Calu3 (cell line): ENCODE data around the gene TPBGL. TPM values are rescaled to one million over a fixed set of nuclear protein-coding genes. Genes with fewer than 3 reads are reported as not detected.

Experiments used
- BruUV-seq: library from RNA; stranded (reverse); fragments of 400-500 nt; replicated peaks from 2 replicates; lab custom pipeline; 2021; lab: Mats Ljungman, UMichigan
- CTCF ChIA-PET: fragments of 300-600 bp; sonication (Branson Sonifier 250); formaldehyde crosslinking; loops from one replicate; lab custom pipeline; 2022; ENCODE audit warnings: antibody characterized with exemption; lab: Charles Lee
- DNase-seq: peaks from one replicate; pipeline ENCODE4 v3.0.0; 2022
- H3K27ac Mint-ChIP-seq: one replicate; pipeline ENCODE4 v1.8.0; 2022; ENCODE audit warnings: mixed read lengths; ENCODE audit not compliant: unreplicated experiment
- H3K27me3 Mint-ChIP-seq: one replicate; pipeline ENCODE4 v1.8.0; 2022; ENCODE audit warnings: mixed read lengths; ENCODE audit not compliant: unreplicated experiment
- H3K36me3 Mint-ChIP-seq: one replicate; pipeline ENCODE4 v1.8.0; 2022; ENCODE audit warnings: mild to moderate bottlenecking, moderate library complexity, mixed read lengths; ENCODE audit not compliant: insufficient read depth, unreplicated experiment
- H3K4me1 Mint-ChIP-seq: one replicate; pipeline ENCODE4 v1.8.0; 2022; ENCODE audit warnings: mild to moderate bottlenecking, low read depth, mixed read lengths; ENCODE audit not compliant: unreplicated experiment
- H3K4me3 Mint-ChIP-seq: one replicate; pipeline ENCODE4 v1.8.0; 2022; ENCODE audit warnings: mild to moderate bottlenecking, low read depth, moderate library complexity, mixed read lengths; ENCODE audit not compliant: unreplicated experiment
- H3K9me3 Mint-ChIP-seq: one replicate; pipeline ENCODE4 v1.8.0; 2022; ENCODE audit warnings: low read depth, mixed read lengths; ENCODE audit not compliant: unreplicated experiment
- intact Hi-C: fragments of 100-400 bp; cut with micrococcal nuclease; formaldehyde crosslinking; loops from one replicate; pipeline ENCODE4 v1.10.0; 2022; ENCODE audit not compliant: unreplicated experiment
- total RNA-seq: library from RNA; stranded (reverse); gene quantifications from 2 replicates; pipeline ENCODE4 v1.2.3, GENCODE V29; 2022
- TF ChIP-seq, protein P1 (sequence below): fragments of 200-600 bp; IDR thresholded peaks from one replicate; pipeline ENCODE4 v1.8.0; 2022; ENCODE audit warnings: antibody characterized with exemption; ENCODE audit not compliant: unreplicated experiment

The TPBGL gene
- total RNA-seq, 1 experiment from 2014 or later, result not detected

- no peaks in the 10 kb centered on the region for H3K4me1 Mint-ChIP-seq
- H3K9me3 Mint-ChIP-seq, result no peaks in the 10 kb centered on the region
- CTCF ChIA-PET, result no interaction called here
- BruUV-seq, result no TSS peak
- TF ChIP-seq, protein P1, sequence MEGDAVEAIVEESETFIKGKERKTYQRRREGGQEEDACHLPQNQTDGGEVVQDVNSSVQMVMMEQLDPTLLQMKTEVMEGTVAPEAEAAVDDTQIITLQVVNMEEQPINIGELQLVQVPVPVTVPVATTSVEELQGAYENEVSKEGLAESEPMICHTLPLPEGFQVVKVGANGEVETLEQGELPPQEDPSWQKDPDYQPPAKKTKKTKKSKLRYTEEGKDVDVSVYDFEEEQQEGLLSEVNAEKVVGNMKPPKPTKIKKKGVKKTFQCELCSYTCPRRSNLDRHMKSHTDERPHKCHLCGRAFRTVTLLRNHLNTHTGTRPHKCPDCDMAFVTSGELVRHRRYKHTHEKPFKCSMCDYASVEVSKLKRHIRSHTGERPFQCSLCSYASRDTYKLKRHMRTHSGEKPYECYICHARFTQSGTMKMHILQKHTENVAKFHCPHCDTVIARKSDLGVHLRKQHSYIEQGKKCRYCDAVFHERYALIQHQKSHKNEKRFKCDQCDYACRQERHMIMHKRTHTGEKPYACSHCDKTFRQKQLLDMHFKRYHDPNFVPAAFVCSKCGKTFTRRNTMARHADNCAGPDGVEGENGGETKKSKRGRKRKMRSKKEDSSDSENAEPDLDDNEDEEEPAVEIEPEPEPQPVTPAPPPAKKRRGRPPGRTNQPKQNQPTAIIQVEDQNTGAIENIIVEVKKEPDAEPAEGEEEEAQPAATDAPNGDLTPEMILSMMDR, result no peak
- no peak for DNase-seq
- no peaks in the 10 kb centered on the region for H3K36me3 Mint-ChIP-seq
- H3K27me3 Mint-ChIP-seq, result peaks cover 11% of the 10 kb centered on the region
- H3K27ac Mint-ChIP-seq, result no peak overlapping the region
- no peak overlapping the region for H3K4me3 Mint-ChIP-seq
- intact Hi-C loops, result no loop called here
Measured at GRCh38 chr11:75267171-75267970, 26.8 kb downstream of the TPBGL start.

GRCh38 chr11:75268626-75269366 is 28.2 kb downstream of the TPBGL start:
- intact Hi-C loops, result no loop called here
- peaks cover 5% of the 10 kb centered on the region for H3K27me3 Mint-ChIP-seq
- TF ChIP-seq, protein P1, result no peak
- no peaks in the 10 kb centered on the region for H3K36me3 Mint-ChIP-seq
- no TSS peak for BruUV-seq
- no peak overlapping the region for H3K4me3 Mint-ChIP-seq
- CTCF ChIA-PET, result interaction anchor here (0.6 kb wide), 1 partner anchor 12 kb away, joined by 3 read pairs; no protein-coding TSS in a partner anchor
- H3K4me1 Mint-ChIP-seq, result no peaks in the 10 kb centered on the region
- H3K9me3 Mint-ChIP-seq, result no peaks in the 10 kb centered on the region
- DNase-seq, result no peak
- no peak overlapping the region for H3K27ac Mint-ChIP-seq

- no peaks in the 10 kb centered on the region for H3K9me3 Mint-ChIP-seq
- no peak overlapping the region for H3K27ac Mint-ChIP-seq
- TF ChIP-seq, protein P1, result no peak
- H3K27me3 Mint-ChIP-seq, result no peaks in the 10 kb centered on the region
- no TSS peak for BruUV-seq
- no peak for DNase-seq
- CTCF ChIA-PET, result interaction anchor here (0.6 kb wide), 1 partner anchor 12 kb away, joined by 3 read pairs; no protein-coding TSS in a partner anchor
- no peaks in the 10 kb centered on the region for H3K4me1 Mint-ChIP-seq
- no peaks in the 10 kb centered on the region for H3K36me3 Mint-ChIP-seq
- intact Hi-C loops, result no loop called here
- no peak overlapping the region for H3K4me3 Mint-ChIP-seq
Measured at GRCh38 chr11:75269367-75269660, 28.7 kb downstream of the TPBGL start.

DNA sequence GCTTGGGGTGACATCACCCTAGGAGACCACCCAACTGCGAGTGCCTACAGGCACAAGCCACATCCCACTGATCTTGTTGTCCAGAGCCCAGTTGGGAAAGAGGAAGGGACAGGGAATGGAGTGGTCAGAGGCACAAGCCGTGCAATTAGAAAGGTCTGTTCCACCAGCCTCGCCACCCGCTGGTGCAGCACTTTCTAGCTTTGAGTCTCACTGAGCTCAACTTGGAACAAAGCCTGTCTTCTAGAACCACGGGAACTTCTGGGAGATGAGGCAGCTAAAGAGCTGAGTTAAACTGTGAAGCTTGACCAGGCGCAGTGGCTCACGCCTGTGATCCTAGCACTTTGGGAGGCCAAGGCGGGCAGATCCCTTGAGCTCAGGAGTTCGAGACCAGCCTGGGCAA is 29.3 kb downstream of the TPBGL start:
- TF ChIP-seq, protein P1, result no peak
- Mint-ChIP-seq H3K9me3 (no peaks in the 10 kb centered on the region), H3K36me3 (no peaks in the 10 kb centered on the region), H3K27me3 (no peaks in the 10 kb centered on the region), H3K4me1 (no peaks in the 10 kb centered on the region), H3K27ac (no peak overlapping the region), H3K4me3 (no peak overlapping the region)
- intact Hi-C loops, result no loop called here
- CTCF ChIA-PET, result interaction anchor here (0.6 to 1.5 kb wide), 3 partner anchors 13 to 102 kb away, joined by 3 read pairs; no protein-coding TSS in a partner anchor
- BruUV-seq, result no TSS peak
- no peak for DNase-seq
